ENCODE results near the gene LANCL1.

LANCL1 gene

GRCh38 chr2:210389856-210390255 is 86.7 kb downstream of the LANCL1 start:
- Mint-ChIP-seq H3K36me3 (no peaks in the 10 kb centered on the region), H3K4me3 (no peak overlapping the region), H3K27ac (no peak overlapping the region), H3K27me3 (peaks cover 1% of the 10 kb centered on the region), H3K9me3 (ENCODE audit: low read depth) (no peaks in the 10 kb centered on the region), H3K4me1 (ENCODE audit: low read depth) (no peaks in the 10 kb centered on the region)

DNA sequence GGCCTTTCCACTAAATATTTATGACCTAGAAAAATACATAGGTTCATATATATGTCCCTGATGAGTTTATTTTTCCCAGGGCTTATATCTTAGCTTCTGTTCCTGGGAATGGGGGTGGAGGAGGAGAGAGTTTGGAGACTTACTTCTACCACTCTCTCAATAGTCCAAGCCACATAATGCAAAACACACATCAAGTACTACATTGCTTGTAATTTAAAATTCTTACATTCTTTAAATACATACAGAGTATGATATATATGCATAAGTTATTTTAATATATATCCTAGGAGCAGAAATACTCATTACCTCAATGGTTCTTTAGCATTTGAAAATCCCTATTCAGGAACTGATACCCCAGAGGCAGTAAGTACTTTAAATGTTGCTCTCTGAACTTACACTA is 88.4 kb downstream of the LANCL1 start:
- Mint-ChIP-seq H3K27ac (no peak overlapping the region), H3K9me3 (ENCODE audit: low read depth) (no peaks in the 10 kb centered on the region), H3K36me3 (no peaks in the 10 kb centered on the region), H3K4me3 (no peak overlapping the region), H3K27me3 (peaks cover 3% of the 10 kb centered on the region), H3K4me1 (ENCODE audit: low read depth) (no peaks in the 10 kb centered on the region)

- Mint-ChIP-seq H3K27ac (no peak overlapping the region), H3K4me1 (ENCODE audit: low read depth) (no peaks in the 10 kb centered on the region), H3K9me3 (ENCODE audit: low read depth) (no peaks in the 10 kb centered on the region), H3K4me3 (no peak overlapping the region), H3K27me3 (peaks cover 8% of the 10 kb centered on the region), H3K36me3 (no peaks in the 10 kb centered on the region)
Measured at GRCh38 chr2:210387074-210387473, 89.5 kb downstream of the LANCL1 start.
